Urinary bladder (tissue), 4 donors: Measurements from ENCODE around the gene MKKS. TPM values are rescaled to one million over a fixed set of nuclear protein-coding genes. Genes with fewer than 3 reads are reported as not detected.

Source experiments
- DNase-seq: peaks from one replicate; pipeline ENCODE4 v3.0.0-alpha.2; 2015; ENCODE audit errors: extremely low spot score
- H3K27ac ChIP-seq: one replicate; pipeline ENCODE4 v1.5.1; 2013; ENCODE audit warnings: low read depth, mild to moderate bottlenecking, moderate library complexity
- H3K36me3 ChIP-seq: one replicate; pipeline ENCODE4 v1.6.1; 2013; ENCODE audit warnings: mild to moderate bottlenecking, moderate library complexity; ENCODE audit not compliant: insufficient read depth
- H3K4me1 ChIP-seq: one replicate; pipeline ENCODE4 v1.6.1; 2013; ENCODE audit warnings: mild to moderate bottlenecking, moderate library complexity; ENCODE audit not compliant: insufficient read depth
- H3K4me3 ChIP-seq: one replicate; pipeline ENCODE4 v1.5.1; 2013; ENCODE audit warnings: low read depth, low read length
- WGBS: extraction: QIAGEN DNeasy Blood & Tissue Kit; methylation state at CpG from one replicate; pipeline ENCODE4 v1.1.7; 2013; 5-methylcytosine and 5-hydroxymethylcytosine counted together
- polyA plus RNA-seq: library from polyadenylated mRNA; stranded (reverse); fragments of 200-250 nt; gene quantifications from one replicate; pipeline ENCODE4 v1.2.3, GENCODE V29; 2013
- total RNA-seq: library from RNA; depleted of rRNA; stranded (reverse); fragments of >200 nt; gene quantifications from one replicate; pipeline ENCODE4 v1.2.3, GENCODE V29; 2014
- donor health status: healthy with polysubstance abuse.
- donor health status: healthy.

MKKS gene
- total and polyA plus RNA-seq, 2 donors: 18.1 to 19.8 TPM

GRCh38 chr20:10466855-10467254 is 32.8 kb upstream of the MKKS start:
- 42% methylated on average over 3 of the region's 3 CpGs for WGBS
- DNase-seq: no peak
- H3K4me3 ChIP-seq: no peak overlapping the region
- no peaks in the 10 kb centered on the region for H3K36me3 ChIP-seq
- no peaks in the 10 kb centered on the region for H3K4me1 ChIP-seq
- no peak overlapping the region for H3K27ac ChIP-seq

DNA sequence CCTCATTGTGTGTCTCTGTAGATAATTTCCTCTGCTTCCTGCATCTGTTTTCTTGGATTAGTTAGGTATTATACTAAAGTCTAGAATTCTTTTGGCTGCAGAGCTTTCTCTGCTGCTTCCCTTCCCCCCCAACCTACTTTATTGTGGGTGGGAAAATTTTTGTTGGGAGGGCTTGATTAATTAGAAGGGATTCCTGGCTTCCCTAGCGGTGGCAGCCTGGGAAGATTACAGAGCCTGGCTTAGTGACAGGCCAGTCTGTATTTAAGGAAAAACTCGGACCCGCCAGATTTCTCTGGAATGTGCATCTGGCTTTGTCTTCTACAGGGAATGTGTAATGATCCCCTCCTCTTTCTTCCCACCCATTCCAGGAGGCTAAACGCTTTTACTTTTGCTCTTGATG is 32.3 kb upstream of the MKKS start:
- H3K36me3 ChIP-seq: no peaks in the 10 kb centered on the region
- no peak for DNase-seq
- no peaks in the 10 kb centered on the region for H3K4me1 ChIP-seq
- H3K27ac ChIP-seq: no peak overlapping the region
- no peak overlapping the region for H3K4me3 ChIP-seq
- 21% methylated on average over 4 of the region's 4 CpGs for WGBS

DNA sequence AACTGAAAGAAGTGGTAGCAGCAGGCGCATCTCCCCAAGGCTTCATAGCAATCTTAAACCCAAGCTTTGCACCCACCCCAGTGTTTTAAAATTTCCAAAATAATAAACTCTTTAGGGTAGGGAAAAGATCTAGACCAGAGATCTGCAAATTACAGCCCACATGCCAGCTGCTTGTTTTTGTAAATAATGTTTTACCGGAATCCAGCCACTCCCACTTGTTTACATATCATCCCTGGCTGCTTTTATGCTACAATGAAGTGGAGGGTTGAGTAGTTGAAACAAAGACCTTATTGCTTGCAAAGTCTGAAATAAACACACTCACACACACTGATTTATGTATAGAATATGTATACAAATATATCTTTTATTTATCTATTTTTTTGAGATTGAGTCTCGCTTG is 31.1 kb upstream of the MKKS start:
- Histone ChIP-seq H3K4me1 (no peaks in the 10 kb centered on the region), H3K4me3 (no peak overlapping the region), H3K36me3 (no peaks in the 10 kb centered on the region), H3K27ac (no peak overlapping the region)
- 85% methylated on average over 3 of the region's 3 CpGs for whole genome bisulfite sequencing
- DNase-seq: no peak

- peaks cover 3% of the 10 kb centered on the region for H3K36me3 ChIP-seq
- DNase-seq: no peak
- H3K4me3 ChIP-seq: no peak overlapping the region
- no peaks in the 10 kb centered on the region for H3K4me1 ChIP-seq
- WGBS: 98% methylated on average over 2 of the region's 2 CpGs
- no peak overlapping the region for H3K27ac ChIP-seq
Observed at GRCh38 chr20:10463622-10464021, 29.6 kb upstream of the MKKS start.

DNA sequence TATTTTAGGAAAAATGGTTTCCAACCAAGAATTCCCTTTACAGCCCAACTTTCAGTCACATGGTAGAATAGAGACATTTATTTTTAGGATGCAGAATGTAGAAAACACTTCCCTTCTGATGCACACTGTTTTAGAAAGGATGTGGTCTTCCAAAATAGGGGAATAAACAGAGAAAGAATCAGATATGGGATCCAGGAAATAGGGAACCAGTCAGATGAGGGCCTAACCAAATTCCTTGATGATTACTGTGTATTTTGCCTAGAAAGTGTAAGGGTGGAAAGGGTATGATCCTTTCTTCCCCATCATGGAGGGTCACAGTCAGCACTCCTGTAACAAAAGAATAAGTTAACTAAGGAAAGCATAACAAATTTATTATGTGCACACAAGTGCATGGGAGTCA is 28.5 kb upstream of the MKKS start:
- no peaks in the 10 kb centered on the region for H3K4me1 ChIP-seq
- H3K4me3 ChIP-seq: no peak overlapping the region
- no peak for DNase-seq
- H3K27ac ChIP-seq: no peak overlapping the region
- peaks cover 7% of the 10 kb centered on the region for H3K36me3 ChIP-seq

GRCh38 chr20:10461495-10461894 is 27.5 kb upstream of the MKKS start:
- no peak for DNase-seq
- H3K4me1 ChIP-seq: no peaks in the 10 kb centered on the region
- H3K27ac ChIP-seq: no peak overlapping the region
- H3K36me3 ChIP-seq: peaks cover 7% of the 10 kb centered on the region
- WGBS: 98% methylated on average over 2 of the region's 2 CpGs
- no peak overlapping the region for H3K4me3 ChIP-seq

DNA sequence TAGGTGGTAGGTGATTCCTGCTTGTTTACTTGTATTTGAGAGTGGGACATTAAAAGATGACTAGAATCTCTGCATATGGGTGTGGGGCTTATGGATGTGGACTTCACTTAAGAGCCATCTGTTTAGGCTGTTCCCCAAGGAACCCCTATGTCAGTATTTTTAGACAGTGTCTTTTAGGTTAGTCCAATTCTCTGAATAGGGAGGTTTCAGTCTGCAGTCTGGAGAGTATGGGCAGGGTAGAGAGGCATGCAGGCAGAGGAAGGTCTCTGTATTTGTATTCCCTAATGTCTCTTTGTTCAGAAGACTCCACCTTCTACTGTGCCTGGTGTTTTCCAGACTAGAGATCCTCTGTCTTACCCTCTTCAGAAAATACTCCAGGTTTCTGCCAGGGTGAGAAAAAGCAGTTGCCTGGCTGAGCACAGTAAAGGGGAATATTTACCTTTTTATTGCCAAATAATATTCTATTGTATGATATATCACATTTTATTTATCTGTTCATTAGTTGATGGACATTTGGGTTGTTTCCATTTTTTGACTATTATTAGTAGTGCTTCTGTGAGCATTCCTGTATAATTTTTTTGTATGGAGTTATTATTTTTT is 20.2 kb upstream of the MKKS start:
- Histone ChIP-seq H3K4me1 (no peaks in the 10 kb centered on the region), H3K27ac (no peak overlapping the region), H3K36me3 (peaks cover 4% of the 10 kb centered on the region), H3K4me3 (no peak overlapping the region)
- no peak for DNase-seq

- H3K4me1 ChIP-seq: no peaks in the 10 kb centered on the region
- no peak overlapping the region for H3K4me3 ChIP-seq
- no peak overlapping the region for H3K27ac ChIP-seq
- DNase-seq: no peak
- 71% methylated on average over 5 of the region's 5 CpGs for WGBS
- peaks cover under 1% of the 10 kb centered on the region for H3K36me3 ChIP-seq
Observed at GRCh38 chr20:10453241-10453640, 19.2 kb upstream of the MKKS start.

GRCh38 chr20:10449270-10449669 is 15.2 kb upstream of the MKKS start:
- no peak for DNase-seq
- H3K4me3 ChIP-seq: no peak overlapping the region
- no peaks in the 10 kb centered on the region for H3K4me1 ChIP-seq
- no peak overlapping the region for H3K27ac ChIP-seq
- WGBS: 96% methylated on average over 2 of the region's 2 CpGs
- H3K36me3 ChIP-seq: no peaks in the 10 kb centered on the region

- DNase-seq: no peak
- H3K36me3 ChIP-seq: no peaks in the 10 kb centered on the region
- H3K4me3 ChIP-seq: no peak overlapping the region
- 92% methylated on average over 6 of the region's 6 CpGs for WGBS
- no peak overlapping the region for H3K27ac ChIP-seq
- no peaks in the 10 kb centered on the region for H3K4me1 ChIP-seq
Observed at GRCh38 chr20:10448270-10449156, 14.5 kb upstream of the MKKS start.

DNA sequence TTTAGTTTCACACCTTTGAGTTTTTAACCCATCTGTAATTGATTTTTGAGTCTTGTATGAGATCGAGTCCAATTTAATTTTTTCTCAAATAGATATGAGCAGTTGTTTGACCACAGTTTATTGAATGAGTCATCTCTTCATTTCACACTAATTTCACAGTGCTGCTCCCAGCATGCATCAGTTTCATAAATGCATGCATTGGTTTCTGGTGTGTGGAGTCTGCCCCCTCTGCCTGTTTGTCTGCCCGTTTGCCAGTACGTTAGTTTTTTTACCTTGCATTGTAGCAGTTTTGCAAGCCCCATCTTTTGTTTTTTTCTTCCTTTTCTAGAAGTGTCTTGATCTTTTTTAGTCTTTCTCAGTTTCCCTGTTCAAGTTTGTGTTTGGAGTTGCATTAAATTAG is 13.0 kb upstream of the MKKS start:
- H3K4me3 ChIP-seq: no peak overlapping the region
- DNase-seq: no peak
- no peaks in the 10 kb centered on the region for H3K36me3 ChIP-seq
- WGBS: 29% methylated on average over 3 of the region's 3 CpGs
- no peaks in the 10 kb centered on the region for H3K4me1 ChIP-seq
- H3K27ac ChIP-seq: no peak overlapping the region

GRCh38 chr20:10445758-10446157 is 11.7 kb upstream of the MKKS start:
- H3K4me3 ChIP-seq: no peak overlapping the region
- 91% methylated on average over 4 of the region's 4 CpGs for WGBS
- H3K4me1 ChIP-seq: no peaks in the 10 kb centered on the region
- no peaks in the 10 kb centered on the region for H3K36me3 ChIP-seq
- no peak overlapping the region for H3K27ac ChIP-seq
- DNase-seq: no peak

- DNase-seq: no peak
- Histone ChIP-seq H3K36me3 (no peaks in the 10 kb centered on the region), H3K4me1 (no peaks in the 10 kb centered on the region), H3K27ac (no peak overlapping the region), H3K4me3 (no peak overlapping the region)
- 61% methylated on average over 2 of the region's 2 CpGs for WGBS
Observed at GRCh38 chr20:10443936-10444335, 9.9 kb upstream of the MKKS start.

GRCh38 chr20:10438217-10438616 is 4.2 kb upstream of the MKKS start:
- Histone ChIP-seq H3K27ac (no peak overlapping the region), H3K4me1 (no peaks in the 10 kb centered on the region), H3K36me3 (no peaks in the 10 kb centered on the region), H3K4me3 (no peak overlapping the region)
- 80% methylated on average over 4 of the region's 4 CpGs for WGBS
- DNase-seq: no peak
